ENCODE results near the gene DOK5. TPM values are rescaled to one million over a fixed set of nuclear protein-coding genes. Genes with fewer than 3 reads are reported as not detected.

Gene DOK5
- total and polyA plus RNA-seq, 9 donors, result 0.24 to 38.3 (median 2.4) TPM; not detected in 1

DNA sequence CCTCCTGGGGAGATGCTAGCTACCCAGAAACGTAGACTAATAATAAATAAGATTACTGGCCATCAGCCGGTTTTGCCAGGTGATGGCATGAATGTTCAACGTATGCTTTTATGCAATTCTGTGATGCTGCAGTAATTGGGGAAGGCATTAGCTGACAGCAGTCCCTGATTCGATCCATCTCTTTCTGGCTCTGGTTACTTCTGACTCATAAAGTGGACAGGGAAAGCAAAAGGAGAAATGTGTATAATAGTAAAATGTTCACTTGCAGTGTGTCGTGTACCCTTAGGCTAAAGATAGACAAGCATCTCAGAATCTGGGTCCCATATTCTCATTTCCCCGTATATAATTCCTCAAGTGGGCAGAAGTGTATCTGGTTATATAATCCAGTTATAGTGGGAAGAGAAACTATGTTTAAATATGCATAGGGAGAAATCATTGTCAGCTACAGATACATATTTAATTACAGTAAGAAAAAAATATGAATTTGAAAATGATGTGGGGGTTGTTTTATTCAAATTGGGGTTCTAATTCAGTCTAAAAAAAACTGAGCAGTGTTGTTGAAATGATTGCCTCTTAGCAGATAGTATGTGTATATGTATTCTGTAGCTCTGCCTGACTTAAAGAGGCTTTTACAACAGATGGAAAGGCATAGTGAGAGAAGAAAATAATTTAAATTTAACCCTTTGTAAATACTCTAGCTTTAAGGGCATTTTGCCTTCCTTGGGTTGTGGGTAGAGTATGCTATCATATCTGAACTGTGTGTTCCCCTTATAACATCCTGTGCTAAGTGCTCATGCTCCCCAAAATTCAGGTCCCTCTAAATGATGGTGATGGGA, 40.6 kb downstream of the DOK5 start:
- intact Hi-C loops (cut with DNase I), result no loop called here
- TF ChIP-seq, protein P1, sequence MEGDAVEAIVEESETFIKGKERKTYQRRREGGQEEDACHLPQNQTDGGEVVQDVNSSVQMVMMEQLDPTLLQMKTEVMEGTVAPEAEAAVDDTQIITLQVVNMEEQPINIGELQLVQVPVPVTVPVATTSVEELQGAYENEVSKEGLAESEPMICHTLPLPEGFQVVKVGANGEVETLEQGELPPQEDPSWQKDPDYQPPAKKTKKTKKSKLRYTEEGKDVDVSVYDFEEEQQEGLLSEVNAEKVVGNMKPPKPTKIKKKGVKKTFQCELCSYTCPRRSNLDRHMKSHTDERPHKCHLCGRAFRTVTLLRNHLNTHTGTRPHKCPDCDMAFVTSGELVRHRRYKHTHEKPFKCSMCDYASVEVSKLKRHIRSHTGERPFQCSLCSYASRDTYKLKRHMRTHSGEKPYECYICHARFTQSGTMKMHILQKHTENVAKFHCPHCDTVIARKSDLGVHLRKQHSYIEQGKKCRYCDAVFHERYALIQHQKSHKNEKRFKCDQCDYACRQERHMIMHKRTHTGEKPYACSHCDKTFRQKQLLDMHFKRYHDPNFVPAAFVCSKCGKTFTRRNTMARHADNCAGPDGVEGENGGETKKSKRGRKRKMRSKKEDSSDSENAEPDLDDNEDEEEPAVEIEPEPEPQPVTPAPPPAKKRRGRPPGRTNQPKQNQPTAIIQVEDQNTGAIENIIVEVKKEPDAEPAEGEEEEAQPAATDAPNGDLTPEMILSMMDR (IDR thresholded peaks at IDR 0.05), result no peak
- TF ChIP-seq EP300 (IDR thresholded peaks at IDR 0.05) (no peak), POLR2A (IDR thresholded peaks at IDR 0.05) (no peak)
- Histone ChIP-seq H3K4me1 (ENCODE audit: insufficient read depth) (no peaks in the 10 kb centered on the region), H3K27ac (no peak overlapping the region), H3K9me3 (no peaks in the 10 kb centered on the region), H3K4me3 (no peak overlapping the region), H3K36me3 (no peaks in the 10 kb centered on the region), H3K27me3 (no peaks in the 10 kb centered on the region)
- DNase-seq, result no peak
- whole genome bisulfite sequencing, 3 donors, result 76 to 82% (median 81%) methylated on average over 6 of the region's 6 CpGs

DNA sequence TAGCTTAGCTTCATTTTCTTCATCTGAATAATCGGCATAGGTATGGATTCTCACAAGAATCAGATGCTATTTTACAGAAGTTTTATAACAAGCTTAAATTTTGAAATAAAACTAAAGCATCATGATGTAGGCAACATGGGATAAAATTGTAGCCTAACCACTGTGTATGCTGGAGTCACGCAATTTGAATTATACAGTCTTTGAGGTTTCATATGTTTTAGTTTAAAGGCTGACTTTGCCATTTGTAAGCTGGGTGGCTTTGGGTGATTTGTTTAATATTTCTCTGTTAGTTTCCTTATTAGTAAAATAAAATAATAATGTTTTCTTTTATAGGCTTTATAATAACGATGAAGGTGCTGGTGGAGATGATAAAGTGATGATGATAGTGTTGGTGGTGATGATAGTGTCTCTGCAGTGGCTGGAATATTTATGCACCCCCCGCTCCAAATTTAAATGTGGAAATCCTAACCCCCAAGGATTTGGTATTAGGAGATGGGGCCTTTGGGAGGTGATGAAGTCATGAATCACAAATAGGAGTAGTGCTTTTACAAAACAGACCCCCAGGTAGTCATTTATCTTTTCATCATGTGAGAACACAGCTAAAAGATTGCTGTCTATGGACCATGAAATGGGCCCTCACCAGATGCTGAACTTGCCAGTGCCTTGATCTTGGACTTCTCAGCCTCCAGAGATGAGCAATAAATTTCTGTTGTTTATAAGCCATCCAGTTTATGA, 42.0 kb downstream of the DOK5 start:
- H3K4me1 ChIP-seq (ENCODE audit: insufficient read depth), result no peaks in the 10 kb centered on the region
- H3K9me3 ChIP-seq, result no peaks in the 10 kb centered on the region
- no peaks in the 10 kb centered on the region for H3K27me3 ChIP-seq
- DNase-seq, result no peak
- no peaks in the 10 kb centered on the region for H3K36me3 ChIP-seq
- H3K27ac ChIP-seq, result no peak overlapping the region
- no peak overlapping the region for H3K4me3 ChIP-seq
- TF ChIP-seq, protein P1 (IDR thresholded peaks at IDR 0.05), result no peak
- TF ChIP-seq POLR2A (IDR thresholded peaks at IDR 0.05) (no peak), EP300 (IDR thresholded peaks at IDR 0.05) (no peak)
- intact Hi-C loops (cut with DNase I), result no loop called here
- WGBS, 3 donors, result 83 to 87% (median 84%) methylated on average over 4 of the region's 4 CpGs

DNA sequence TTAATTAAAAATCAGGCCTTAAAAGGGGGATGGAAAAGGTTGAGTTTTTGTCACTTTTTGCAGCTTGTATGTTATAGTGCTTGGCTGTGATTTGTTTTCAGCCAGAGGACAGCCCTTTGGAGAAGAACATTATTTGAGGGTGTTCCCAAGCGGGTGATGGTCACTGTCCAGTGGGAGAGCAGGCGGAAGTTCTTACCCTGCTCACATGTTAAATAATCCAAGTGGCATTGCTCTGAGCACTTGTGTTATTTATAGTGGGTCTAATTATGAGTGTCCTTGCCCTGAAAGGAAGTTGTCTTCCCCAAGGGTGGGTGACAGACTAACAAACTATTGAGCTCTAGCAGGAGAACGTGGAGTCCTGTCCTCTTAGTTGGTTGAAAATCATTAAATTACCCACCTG, 49.5 kb downstream of the DOK5 start:
- 94 to 96% (median 95%) methylated on average over 3 of the region's 3 CpGs for WGBS, 3 donors

DNA sequence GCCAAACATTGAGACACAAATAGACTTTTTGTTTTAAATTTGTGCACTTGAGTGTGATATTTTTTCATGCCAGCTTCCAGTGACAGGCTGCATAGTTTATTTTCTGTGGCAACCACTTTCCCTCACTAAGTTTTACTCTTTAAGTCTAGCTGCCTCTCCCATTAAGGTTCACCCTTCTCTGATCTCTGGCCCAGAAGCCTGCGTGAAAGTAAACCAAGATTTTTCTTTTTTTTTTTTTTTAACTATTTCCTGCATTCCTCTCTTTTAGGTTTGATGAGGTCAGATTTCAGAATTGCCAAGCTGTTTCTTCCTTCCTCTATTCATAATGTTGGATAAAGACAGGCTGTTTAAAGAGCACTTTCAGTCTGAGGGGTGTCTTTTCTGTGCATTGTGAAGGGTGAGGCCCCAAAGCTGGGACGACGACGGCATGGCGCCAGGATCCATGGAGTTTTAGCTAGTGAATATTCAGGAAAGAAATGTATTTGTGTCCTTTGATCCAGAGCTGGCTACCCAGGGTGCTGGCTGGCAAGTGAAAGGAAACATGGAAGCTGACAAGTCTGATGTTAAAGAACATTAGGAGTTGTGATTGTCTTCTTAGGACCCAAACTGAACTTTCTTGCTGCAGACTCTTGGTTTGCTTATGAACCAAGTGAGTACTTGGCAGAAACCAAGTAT, 50.7 kb downstream of the DOK5 start:
- intact Hi-C loops (cut with DNase I), result no loop called here

More for the DNA sequence above, 49.5 kb downstream of the DOK5 start:
- no peak for DNase-seq
- intact Hi-C loops (cut with DNase I), result no loop called here
- Histone ChIP-seq H3K4me3 (no peak overlapping the region), H3K27me3 (no peaks in the 10 kb centered on the region), H3K9me3 (no peaks in the 10 kb centered on the region), H3K36me3 (no peaks in the 10 kb centered on the region), H3K27ac (no peak overlapping the region), H3K4me1 (ENCODE audit: insufficient read depth) (peaks cover 2% of the 10 kb centered on the region)
- no peak for TF ChIP-seq EP300 (IDR thresholded peaks at IDR 0.05)
- TF ChIP-seq, protein P1 (IDR thresholded peaks at IDR 0.05), result no peak
- TF ChIP-seq POLR2A (IDR thresholded peaks at IDR 0.05), result no peak

More for the DNA sequence above, 50.7 kb downstream of the DOK5 start:
- Histone ChIP-seq H3K36me3 (no peaks in the 10 kb centered on the region), H3K27me3 (no peaks in the 10 kb centered on the region), H3K4me1 (ENCODE audit: insufficient read depth) (peaks cover 2% of the 10 kb centered on the region), H3K4me3 (no peak overlapping the region), H3K27ac (no peak overlapping the region), H3K9me3 (no peaks in the 10 kb centered on the region)
- WGBS, 3 donors, result 43 to 49% (median 44%) methylated on average over 5 of the region's 5 CpGs
- DNase-seq, result no peak
- TF ChIP-seq EP300 (IDR thresholded peaks at IDR 0.05), result no peak
- TF ChIP-seq, protein P1 (IDR thresholded peaks at IDR 0.05), result no peak
- TF ChIP-seq POLR2A (IDR thresholded peaks at IDR 0.05), result no peak

Measured in ovary (tissue), 9 donors.